ENCODE results near the gene DCDC1.

The DCDC1 gene

GRCh38 chr11:31369348-31370329 lies at the start of gene DCDC1, which contains the start of gene DNAJC24:
DCDC1 (minus strand) TSS chr11:31369739; CDS start chr11:31328280, 41,459 bp downstream.
DNAJC24 (plus strand) TSS chr11:31369860; CDS start chr11:31370749, 889 bp downstream.
- H3K4me3 ChIP-seq (replicated peaks in 1 of 2; ENCODE audit: low read depth in 2 of 2, low read length in 2 of 2), result peak within 1 kb of the TSS; percentile 68 to 89
- TF ChIP-seq CTCF (IDR thresholded peaks at IDR 0.05; ENCODE audit: low read depth, low read length), result no peak
- DNase-seq (ENCODE audit: low read depth in 2 of 2), result peak; percentile 94

- no peak for TF ChIP-seq CTCF (IDR thresholded peaks at IDR 0.05; ENCODE audit: low read depth, low read length)
- H3K4me3 ChIP-seq (replicated peaks in 1 of 2; ENCODE audit: low read depth in 2 of 2, low read length in 2 of 2), result no peak overlapping the region
- no peak for DNase-seq (ENCODE audit: low read depth in 2 of 2)
Measured at GRCh38 chr11:31419138-31419537, 49.6 kb upstream of the DCDC1 start.

GRCh38 chr11:31417816-31418215 lies 48.3 kb upstream of the DCDC1 start:
- no peak overlapping the region for H3K4me3 ChIP-seq (replicated peaks in 1 of 2; ENCODE audit: low read depth in 2 of 2, low read length in 2 of 2)
- TF ChIP-seq CTCF (IDR thresholded peaks at IDR 0.05; ENCODE audit: low read depth, low read length), result no peak
- no peak for DNase-seq (ENCODE audit: low read depth in 2 of 2)

- DNase-seq (ENCODE audit: low read depth in 2 of 2), result no peak
- no peak for TF ChIP-seq CTCF (IDR thresholded peaks at IDR 0.05; ENCODE audit: low read depth, low read length)
- no peak overlapping the region for H3K4me3 ChIP-seq (replicated peaks in 1 of 2; ENCODE audit: low read depth in 2 of 2, low read length in 2 of 2)
Measured at GRCh38 chr11:31417357-31417756, 47.8 kb upstream of the DCDC1 start.

GRCh38 chr11:31415435-31415834 lies 45.9 kb upstream of the DCDC1 start:
- no peak overlapping the region for H3K4me3 ChIP-seq (replicated peaks in 1 of 2; ENCODE audit: low read depth in 2 of 2, low read length in 2 of 2)
- DNase-seq (ENCODE audit: low read depth in 2 of 2), result no peak
- no peak for TF ChIP-seq CTCF (IDR thresholded peaks at IDR 0.05; ENCODE audit: low read depth, low read length)

- TF ChIP-seq CTCF (IDR thresholded peaks at IDR 0.05; ENCODE audit: low read depth, low read length), result no peak
- H3K4me3 ChIP-seq (replicated peaks in 1 of 2; ENCODE audit: low read depth in 2 of 2, low read length in 2 of 2), result no peak overlapping the region
- DNase-seq (ENCODE audit: low read depth in 2 of 2), result no peak
Measured at GRCh38 chr11:31414338-31414737, 44.8 kb upstream of the DCDC1 start.

All from cardiac fibroblast (primary cell).